Activated CD4-positive, CD25-positive, alpha-beta regulatory T cell (primary cell): ENCODE measurements around the gene COX4I2.
"Not testable (repeated sequence)": the region's sequence is repeated elsewhere in the genome, so short reads cannot be mapped to it uniquely, and the experiment has no call there.

Experiments used
- DNase-seq, 4 experiments: peaks; one replicate each; lab custom pipeline; 2025; lab: John Stamatoyannopoulos, UW

The COX4I2 gene

GRCh38 chr20:31654534-31654933 lies 16.8 kb downstream of the COX4I2 start:
- DNase-seq: no peak

GRCh38 chr20:31661625-31662371 lies 24.1 kb downstream of the COX4I2 start:
- DNase-seq: peak; percentile 69 to 74 (median 71)

GRCh38 chr20:31662372-31662854 lies 24.7 kb downstream of the COX4I2 start:
- no peak for DNase-seq

- DNase-seq: no peak
Observed at GRCh38 chr20:31663524-31663837, 25.8 kb downstream of the COX4I2 start.

- no peak for DNase-seq
Observed at GRCh38 chr20:31663838-31664695, 26.4 kb downstream of the COX4I2 start.

- DNase-seq: no peak
Observed at GRCh38 chr20:31664696-31665354, 27.1 kb downstream of the COX4I2 start.

GRCh38 chr20:31665753-31666152 lies 28.0 kb downstream of the COX4I2 start:
- DNase-seq: no peak

- peak in 1 of 4 experiments; percentile 13 for DNase-seq
Observed at GRCh38 chr20:31666258-31667042, 28.7 kb downstream of the COX4I2 start.

- no peak for DNase-seq
Observed at GRCh38 chr20:31667315-31668285, 29.9 kb downstream of the COX4I2 start.

- not testable (repeated sequence) for DNase-seq
Observed at GRCh38 chr20:31668944-31669343, 31.2 kb downstream of the COX4I2 start.

GRCh38 chr20:31669876-31670275 lies 32.2 kb downstream of the COX4I2 start:
- DNase-seq: no peak

GRCh38 chr20:31670371-31671228 lies 32.9 kb downstream of the COX4I2 start:
- no peak for DNase-seq

GRCh38 chr20:31671324-31671723 lies 33.6 kb downstream of the COX4I2 start:
- DNase-seq: no peak

- no peak for DNase-seq
Observed at GRCh38 chr20:31673435-31673834, 35.7 kb downstream of the COX4I2 start.

- no peak for DNase-seq
Observed at GRCh38 chr20:31673943-31674463, 36.3 kb downstream of the COX4I2 start.

GRCh38 chr20:31674895-31675827 lies 37.4 kb downstream of the COX4I2 start:
- peak in 3 of 4 experiments; percentile 36 to 46 (median 42) for DNase-seq

GRCh38 chr20:31675828-31676608 lies 38.3 kb downstream of the COX4I2 start:
- DNase-seq: peak in 3 of 4 experiments; percentile 17 to 73 (median 64)
